Activated CD8-positive, alpha-beta T cell treated with anti-CD3 and anti-CD28 coated beads, Interleukin-2, amount 10 ng/mL, durations not matched to agents 7 days and 5 days (primary cell): ENCODE results near the gene RND2. TPM values are rescaled to one million over a fixed set of nuclear protein-coding genes. Genes with fewer than 3 reads are reported as not detected.
"Not testable (repeated sequence)": the region's sequence is repeated elsewhere in the genome, so short reads cannot be mapped to it uniquely, and the experiment has no call there.

Source experiments
- ATAC-seq: fragments of 150-1000 bp; cut with Tn5 transposase; one replicate; pipeline ENCODE4 v1.10.0; 2021; ENCODE audit warnings: moderate library complexity
- CTCF ChIA-PET: fragments of 350-600 bp; sonication (Branson Sonifier 250); formaldehyde crosslinking; loops from one replicate; lab custom pipeline; 2021; ENCODE audit warnings: antibody characterized with exemption; lab: Charles Lee
- POLR2A ChIA-PET: fragments of 350-600 bp; sonication (Branson Sonifier 250); formaldehyde crosslinking; loops from one replicate; lab custom pipeline; 2021; ENCODE audit warnings: antibody characterized with exemption; lab: Charles Lee
- DNase-seq: peaks from one replicate; pipeline ENCODE4 v3.0.0-alpha.2; 2020
- H3K27ac Mint-ChIP-seq: one replicate; pipeline ENCODE4 v1.8.0; 2021; ENCODE audit warnings: mild to moderate bottlenecking, mixed read lengths
- H3K27me3 Mint-ChIP-seq: one replicate; pipeline ENCODE4 v1.8.0; 2021; ENCODE audit warnings: low read depth, mixed read lengths
- H3K36me3 Mint-ChIP-seq: one replicate; pipeline ENCODE4 v1.8.0; 2021; ENCODE audit warnings: low read depth, mixed read lengths
- H3K4me1 Mint-ChIP-seq: one replicate; pipeline ENCODE4 v1.8.0; 2021; ENCODE audit warnings: low read depth, mixed read lengths
- H3K4me3 Mint-ChIP-seq: one replicate; pipeline ENCODE4 v1.8.0; 2021; ENCODE audit warnings: mild to moderate bottlenecking, mixed read lengths
- H3K9me3 Mint-ChIP-seq: one replicate; pipeline ENCODE4 v1.8.0; 2022; ENCODE audit warnings: mixed read lengths; ENCODE audit not compliant: insufficient read depth
- total RNA-seq, 2 experiments: library from RNA; stranded (reverse); gene quantifications; one replicate each; pipeline ENCODE4 v1.2.3, GENCODE V29; 2021

The RND2 gene
- total RNA-seq, 2 experiments from 2014 or later, result not detected

- H3K4me1 Mint-ChIP-seq, DNase-seq, H3K27me3 Mint-ChIP-seq, ATAC-seq, H3K9me3 Mint-ChIP-seq, CTCF ChIA-PET, H3K4me3 Mint-ChIP-seq, POLR2A ChIA-PET, H3K27ac Mint-ChIP-seq: not testable (repeated sequence)
- peaks cover 45% of the 10 kb centered on the region for H3K36me3 Mint-ChIP-seq
These were observed 28.0 kb downstream of the RND2 start for GRCh38 chr17:43053008-43053407.

DNA sequence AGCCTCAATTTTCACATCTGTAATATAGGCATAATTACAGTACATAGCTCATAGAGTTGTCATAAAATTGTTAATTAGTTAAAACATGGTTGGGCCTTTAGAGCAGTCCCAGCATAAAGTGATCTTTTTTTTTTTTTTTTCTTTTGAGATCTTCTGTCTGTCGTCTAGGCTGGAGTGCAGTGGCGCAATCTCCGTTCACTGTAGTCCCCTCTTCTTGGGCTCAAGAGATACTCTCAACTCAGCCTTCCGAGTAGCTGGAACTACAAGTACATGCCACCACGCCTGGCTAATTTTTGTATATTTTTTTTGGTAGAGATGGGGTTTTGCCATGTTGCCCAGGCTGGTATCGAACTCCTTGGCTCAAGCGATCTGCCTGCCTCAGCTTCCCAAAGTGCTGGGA, 31.0 kb downstream of the RND2 start:
- no peak for ATAC-seq
- H3K9me3 Mint-ChIP-seq, result no peaks in the 10 kb centered on the region
- CTCF ChIA-PET, result no interaction called here
- no peaks in the 10 kb centered on the region for H3K4me1 Mint-ChIP-seq
- H3K27me3 Mint-ChIP-seq, result no peaks in the 10 kb centered on the region
- peaks cover 38% of the 10 kb centered on the region for H3K36me3 Mint-ChIP-seq
- no peak overlapping the region for H3K27ac Mint-ChIP-seq
- POLR2A ChIA-PET, result no interaction called here
- H3K4me3 Mint-ChIP-seq, result no peak overlapping the region
- DNase-seq, result no peak

GRCh38 chr17:43062984-43063638, 38.1 kb downstream of the RND2 start:
- ATAC-seq (no peak), DNase-seq (no peak)
- Mint-ChIP-seq H3K27ac (no peak overlapping the region), H3K9me3 (no peaks in the 10 kb centered on the region), H3K4me3 (no peak overlapping the region), H3K36me3 (peaks cover 43% of the 10 kb centered on the region), H3K27me3 (no peaks in the 10 kb centered on the region), H3K4me1 (no peaks in the 10 kb centered on the region)
- ChIA-PET POLR2A (interaction anchor here (1.0 kb wide), 1 partner anchor 65 kb away, joined by 5 read pairs; no protein-coding TSS in a partner anchor), CTCF (no interaction called here)

GRCh38 chr17:43068570-43069367, 43.7 kb downstream of the RND2 start:
- Mint-ChIP-seq H3K27ac (no peak overlapping the region), H3K4me3 (no peak overlapping the region), H3K36me3 (peaks cover 40% of the 10 kb centered on the region), H3K27me3 (no peaks in the 10 kb centered on the region), H3K9me3 (no peaks in the 10 kb centered on the region), H3K4me1 (no peaks in the 10 kb centered on the region)
- ChIA-PET CTCF (no interaction called here), POLR2A (no interaction called here)
- DNase-seq, result no peak
- ATAC-seq, result no peak

DNA sequence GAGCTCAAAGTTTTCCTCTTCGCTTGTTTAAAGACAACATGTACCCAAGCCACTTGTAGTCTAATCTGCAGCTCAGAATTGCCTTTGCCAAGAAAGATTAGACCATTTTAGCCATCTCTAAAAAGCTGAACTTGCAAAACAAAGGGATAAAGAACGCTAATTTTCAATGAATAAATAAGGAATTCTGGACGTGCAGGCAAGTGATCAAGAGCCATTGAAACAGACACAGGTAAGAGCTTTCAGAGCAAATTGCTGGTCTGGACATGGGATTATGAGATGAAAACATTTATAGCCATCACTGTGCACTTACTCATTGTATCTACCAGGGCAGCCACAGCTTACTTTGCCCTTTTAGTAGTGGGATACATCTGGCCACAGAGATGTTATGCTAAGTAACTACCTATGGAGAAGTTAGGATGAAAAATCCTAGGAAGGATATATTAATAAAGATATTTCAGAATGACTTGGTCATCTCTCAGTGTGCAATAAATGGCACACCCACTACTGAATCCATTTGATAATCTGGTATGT, 44.4 kb downstream of the RND2 start:
- peaks cover 40% of the 10 kb centered on the region for H3K36me3 Mint-ChIP-seq
- CTCF ChIA-PET, result no interaction called here
- H3K27me3 Mint-ChIP-seq, result no peaks in the 10 kb centered on the region
- H3K4me3 Mint-ChIP-seq, result no peak overlapping the region
- ATAC-seq (no peak), DNase-seq (no peak)
- H3K27ac Mint-ChIP-seq, result no peak overlapping the region
- no peaks in the 10 kb centered on the region for H3K9me3 Mint-ChIP-seq
- H3K4me1 Mint-ChIP-seq, result no peaks in the 10 kb centered on the region
- POLR2A ChIA-PET, result no interaction called here

- Mint-ChIP-seq H3K27ac (no peak overlapping the region), H3K36me3 (peaks cover 47% of the 10 kb centered on the region), H3K27me3 (no peaks in the 10 kb centered on the region), H3K9me3 (no peaks in the 10 kb centered on the region), H3K4me1 (no peaks in the 10 kb centered on the region), H3K4me3 (no peak overlapping the region)
- no peak for ATAC-seq
- ChIA-PET CTCF (no interaction called here), POLR2A (no interaction called here)
- no peak for DNase-seq
These were observed 45.2 kb downstream of the RND2 start for GRCh38 chr17:43070257-43070656.

- CTCF ChIA-PET, result no interaction called here
- Mint-ChIP-seq H3K27ac (no peak overlapping the region), H3K4me3 (no peak overlapping the region), H3K36me3 (peaks cover 44% of the 10 kb centered on the region), H3K4me1 (no peaks in the 10 kb centered on the region), H3K27me3 (no peaks in the 10 kb centered on the region), H3K9me3 (no peaks in the 10 kb centered on the region)
- POLR2A ChIA-PET, result interaction anchor here (0.6 kb wide), 1 partner anchor 246 kb away, joined by 5 read pairs; no protein-coding TSS in a partner anchor
- DNase-seq (no peak), ATAC-seq (no peak)
These were observed 45.8 kb downstream of the RND2 start for GRCh38 chr17:43070872-43071271.

DNA sequence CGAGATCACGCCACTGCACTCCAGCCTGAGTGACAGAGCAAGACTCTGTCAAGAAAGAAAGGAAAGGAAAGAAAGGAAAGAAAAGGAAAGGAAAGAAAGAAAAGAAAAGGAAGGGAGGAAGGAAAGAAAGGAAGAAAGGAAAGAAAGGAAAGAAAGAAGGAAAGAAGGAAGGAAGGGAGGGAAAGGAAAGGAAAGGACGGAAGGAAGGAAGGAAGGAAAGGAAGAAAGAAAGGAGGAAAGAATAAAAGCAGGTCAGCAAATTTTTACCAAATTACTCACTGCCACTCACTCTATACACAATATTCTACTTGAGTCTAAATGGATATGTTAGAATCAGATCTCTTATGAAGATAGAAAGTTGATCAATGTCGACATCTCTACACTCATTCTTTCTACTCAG, 49.8 kb downstream of the RND2 start:
- no peaks in the 10 kb centered on the region for H3K9me3 Mint-ChIP-seq
- ChIA-PET CTCF (no interaction called here), POLR2A (no interaction called here)
- H3K4me3 Mint-ChIP-seq, result no peak overlapping the region
- no peak overlapping the region for H3K27ac Mint-ChIP-seq
- H3K36me3 Mint-ChIP-seq, result peaks cover 44% of the 10 kb centered on the region
- ATAC-seq (no peak), DNase-seq (no peak)
- no peaks in the 10 kb centered on the region for H3K27me3 Mint-ChIP-seq
- no peaks in the 10 kb centered on the region for H3K4me1 Mint-ChIP-seq

GRCh38 chr17:43079641-43080302, 54.7 kb downstream of the RND2 start:
- H3K36me3 Mint-ChIP-seq, result peaks cover 42% of the 10 kb centered on the region
- CTCF ChIA-PET, result no interaction called here

More at GRCh38 chr17:43079641-43080302, 54.7 kb downstream of the RND2 start:
- Mint-ChIP-seq H3K4me3 (no peak overlapping the region), H3K9me3 (no peaks in the 10 kb centered on the region), H3K27ac (no peak overlapping the region), H3K27me3 (no peaks in the 10 kb centered on the region), H3K4me1 (no peaks in the 10 kb centered on the region)
- no peak for DNase-seq
- no peak for ATAC-seq
- POLR2A ChIA-PET, result no interaction called here

Other genes with a start within 250 kb of the RND2 start
- under 1 TPM; 0.37 to 0.66 TPM for gene WNK4, start 244.6 kb upstream of the RND2 start, total RNA-seq
- 10 to 100 TPM; 41.4 to 41.5 TPM for gene COA3, start 226.5 kb upstream of the RND2 start, total RNA-seq
- gene CNTD1, start 226.4 kb upstream of the RND2 start, total RNA-seq, result not detected
- gene BECN1, start 200.9 kb upstream of the RND2 start, total RNA-seq, result 10 to 100 TPM; 86.7 to 89.7 TPM
- gene PSME3, start 191.8 kb upstream of the RND2 start, total RNA-seq, result 100 to 1,000 TPM; 141 to 145 TPM
- 1 to 10 TPM; 2.0 to 2.1 TPM for gene AOC2, start 180.7 kb upstream of the RND2 start, total RNA-seq
- 1 to 10 TPM; 1.0 to 1.4 TPM for gene AOC3, start 174.0 kb upstream of the RND2 start, total RNA-seq
- not detected for gene G6PC1, start 124.4 kb upstream of the RND2 start, total RNA-seq
- 10 to 100 TPM; 37.6 to 38.3 TPM for gene AARSD1, start 60.8 kb upstream of the RND2 start, total RNA-seq
- gene PTGES3L, start 45.2 kb upstream of the RND2 start, total RNA-seq, result under 1 TPM; 0.37 to 0.86 TPM
- 10 to 100 TPM; 16.2 to 16.8 TPM for gene RUNDC1, start 44.7 kb upstream of the RND2 start, total RNA-seq
- gene RPL27, start 26.8 kb upstream of the RND2 start, total RNA-seq, result 100 to 1,000 TPM; 949 to 980 TPM
- gene IFI35, start 18.4 kb upstream of the RND2 start, total RNA-seq, result 100 to 1,000 TPM; 107 to 110 TPM
- 10 to 100 TPM; 14.6 to 19.2 TPM for gene VAT1, start 2.8 kb upstream of the RND2 start, total RNA-seq
- 10 to 100 TPM; 77.2 to 85.3 TPM for gene BRCA1, start 100.1 kb downstream of the RND2 start, total RNA-seq
- gene NBR1, start 146.0 kb downstream of the RND2 start, total RNA-seq, result 10 to 100 TPM; 40.9 to 41.3 TPM
- 10 to 100 TPM; 10.1 to 12.4 TPM for gene TMEM106A, start 186.6 kb downstream of the RND2 start, total RNA-seq
- not detected for gene CCDC200, start 203.4 kb downstream of the RND2 start, total RNA-seq
- 1,000 to 10,000 TPM; 4,963 to 6,708 TPM for gene RNU2-1, start 208.7 kb downstream of the RND2 start, total RNA-seq